ENCODE data around the gene CD93.

GRCh38 chr20:23065266-23066201 is 20.6 kb downstream of the CD93 start:
- TF ChIP-seq, protein P1, sequence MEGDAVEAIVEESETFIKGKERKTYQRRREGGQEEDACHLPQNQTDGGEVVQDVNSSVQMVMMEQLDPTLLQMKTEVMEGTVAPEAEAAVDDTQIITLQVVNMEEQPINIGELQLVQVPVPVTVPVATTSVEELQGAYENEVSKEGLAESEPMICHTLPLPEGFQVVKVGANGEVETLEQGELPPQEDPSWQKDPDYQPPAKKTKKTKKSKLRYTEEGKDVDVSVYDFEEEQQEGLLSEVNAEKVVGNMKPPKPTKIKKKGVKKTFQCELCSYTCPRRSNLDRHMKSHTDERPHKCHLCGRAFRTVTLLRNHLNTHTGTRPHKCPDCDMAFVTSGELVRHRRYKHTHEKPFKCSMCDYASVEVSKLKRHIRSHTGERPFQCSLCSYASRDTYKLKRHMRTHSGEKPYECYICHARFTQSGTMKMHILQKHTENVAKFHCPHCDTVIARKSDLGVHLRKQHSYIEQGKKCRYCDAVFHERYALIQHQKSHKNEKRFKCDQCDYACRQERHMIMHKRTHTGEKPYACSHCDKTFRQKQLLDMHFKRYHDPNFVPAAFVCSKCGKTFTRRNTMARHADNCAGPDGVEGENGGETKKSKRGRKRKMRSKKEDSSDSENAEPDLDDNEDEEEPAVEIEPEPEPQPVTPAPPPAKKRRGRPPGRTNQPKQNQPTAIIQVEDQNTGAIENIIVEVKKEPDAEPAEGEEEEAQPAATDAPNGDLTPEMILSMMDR (IDR thresholded peaks at IDR 0.05; ENCODE audit: insufficient read depth, low read depth, low read length) = no peak
- TF ChIP-seq EZH2 (IDR thresholded peaks at IDR 0.05; ENCODE audit: insufficient read depth, low read length) = no peak

Data from astrocyte (in vitro differentiated cells and primary cell).